ENCODE results near the gene DTD2. TPM values are rescaled to one million over a fixed set of nuclear protein-coding genes. Genes with fewer than 3 reads are reported as not detected.

DTD2 gene
- total RNA-seq, result 10 to 100 TPM; 13.1 to 16.7 TPM
- 1 to 10 TPM; 7.9 to 8.3 TPM for polyA plus RNA-seq

- Histone ChIP-seq H3K4me3 (ENCODE audit: low read depth in 1 of 3, low read length in 3 of 3) (peak within 1 kb of the TSS; percentile 79 to 91 (median 90)), H3K9ac (ENCODE audit: low read depth in 1 of 2, low read length in 2 of 2) (peak within 1 kb of the TSS; percentile 83 to 93), H3K4me1 (ENCODE audit: control insufficient read depth in 4 of 4, insufficient read depth in 4 of 4, low read length in 3 of 4) (peaks cover 0 to 12% (median 7%) of the 10 kb centered on the region in 4 donors), H3K9me3 (ENCODE audit: control insufficient read depth in 4 of 4, low read length in 3 of 4) (no peaks in the 10 kb centered on the region), H3K36me3 (ENCODE audit: control insufficient read depth in 4 of 4, insufficient read depth in 3 of 4, low read depth in 1 of 4, low read length in 3 of 4) (peaks cover 2 to 5% (median 3%) of the 10 kb centered on the region in 4 donors), H3K27me3 (ENCODE audit: control insufficient read depth in 4 of 4, insufficient read depth in 4 of 4, low read length in 3 of 4) (no peaks in the 10 kb centered on the region), H3K27ac (ENCODE audit: low read depth in 1 of 2, low read length in 2 of 2) (peak within 1 kb of the TSS; percentile 80 to 96)
- TF ChIP-seq ATF3 (IDR thresholded peaks at IDR 0.05) (no peak), REST (IDR thresholded peaks at IDR 0.05) (peak; percentile 94), HNF4G (IDR thresholded peaks at IDR 0.05) (no peak), RAD21 (IDR thresholded peaks at IDR 0.05) (peak in 1 of 2 donors; percentile 30), SP1 (IDR thresholded peaks at IDR 0.05) (peak; percentile 73), FOXA1 (IDR thresholded peaks at IDR 0.05) (no peak), GABPA (IDR thresholded peaks at IDR 0.05 in 1 of 2, conservative IDR thresholded peaks at IDR 0.05 in 1 of 2) (no peak), FOXA2 (IDR thresholded peaks at IDR 0.05) (no peak), EGR1 (IDR thresholded peaks at IDR 0.05; ENCODE audit: low read depth in 2 of 2) (peak in 1 of 2 donors; percentile 29), CTCF (IDR thresholded peaks at IDR 0.05; ENCODE audit: low read depth, low read length, missing input control) (no peak), NR2F2 (IDR thresholded peaks at IDR 0.05) (peak; percentile 33), RXRA (IDR thresholded peaks at IDR 0.05) (peak; percentile 3 to 37), MAX (IDR thresholded peaks at IDR 0.05) (peak; percentile 70), ZBTB33 (IDR thresholded peaks at IDR 0.05) (no peak), YY1 (IDR thresholded peaks at IDR 0.05) (peak; percentile 96), JUND (IDR thresholded peaks at IDR 0.05) (peak in 1 of 2 donors; percentile 23), TAF1 (conservative IDR thresholded peaks at IDR 0.05) (peak; percentile 84), HNF4A (conservative IDR thresholded peaks at IDR 0.05) (no peak)
- DNase-seq (ENCODE audit: low spot score), result peak; percentile 96
- 1% methylated on average over 70 of the region's 70 CpGs for whole genome bisulfite sequencing
Measured at GRCh38 chr14:31456841-31457664, at the start of gene DTD2. Gene DTD2, minus strand, starts transcription at chr14:31457506. Its CDS starts 113 bp downstream, at chr14:31457393.

All from liver (tissue), 9 donors.